CD14-positive monocyte (primary cell): ENCODE data around the gene ADIRF. TPM values are rescaled to one million over a fixed set of nuclear protein-coding genes. Genes with fewer than 3 reads are reported as not detected.

ENCODE experiments used
- DNase-seq, 3 donors: peaks; one replicate each; pipeline ENCODE4 v3.0.0-alpha.2; 2011 to 2022
- H2AFZ ChIP-seq: 2 replicates; pipeline ENCODE4 v1.6.0; 2012; ENCODE audit warnings: mild to moderate bottlenecking, low read depth, low read length, inconsistent platforms; ENCODE audit not compliant: insufficient read depth, poor library complexity, severe bottlenecking
- H3K27ac ChIP-seq, 2 donors: 1 replicate in 1 of 2; 2 replicates in 1 of 2; pipeline ENCODE4 v1.5.1; 2012 to 2013; ENCODE audit warnings: low read length in 2 of 2, control low read depth in 1 of 2, inconsistent platforms in 1 of 2, low read depth in 1 of 2, mild to moderate bottlenecking in 1 of 2
- H3K27me3 ChIP-seq, 2 donors: one replicate each; pipeline versions ENCODE4 v1.6.0 to v1.6.1; 2011 to 2013; ENCODE audit warnings: low read length in 2 of 2; ENCODE audit not compliant: control insufficient read depth in 2 of 2, insufficient read depth in 2 of 2
- H3K36me3 ChIP-seq, 2 donors: replicated peaks in 1 of 2; 1 replicate in 1 of 2; 2 replicates in 1 of 2; pipeline versions ENCODE4 v1.5.1 to v1.6.1; 2012 to 2013; ENCODE audit warnings: low read length in 2 of 2, control low read depth in 1 of 2, inconsistent platforms in 1 of 2, mild to moderate bottlenecking in 1 of 2; ENCODE audit not compliant: insufficient read depth in 2 of 2, control insufficient read depth in 1 of 2
- H3K4me1 ChIP-seq, 2 donors: 1 replicate in 1 of 2; 2 replicates in 1 of 2; pipeline versions ENCODE4 v1.5.1 to v1.6.1; 2012 to 2013; ENCODE audit warnings: low read length in 2 of 2, control low read depth in 1 of 2, inconsistent platforms in 1 of 2, mild to moderate bottlenecking in 1 of 2, moderate library complexity in 1 of 2; ENCODE audit not compliant: insufficient read depth in 2 of 2, control insufficient read depth in 1 of 2
- H3K4me2 ChIP-seq: replicated peaks from 2 replicates; pipeline ENCODE3; 2012; ENCODE audit warnings: low read length, moderate library complexity, mild to moderate bottlenecking; ENCODE audit not compliant: poor library complexity, severe bottlenecking; ENCODE audit errors: extremely low read depth
- H3K4me3 ChIP-seq, 3 experiments: fragments of 200-600 bp in 1 of 3; sonication (generic) in 1 of 3; replicated peaks in 1 of 3; 1 replicate in 2 of 3; 2 replicates in 1 of 3; pipeline ENCODE4 v1.5.1; 2011 to 2013; ENCODE audit warnings: low read length in 3 of 3, mild to moderate bottlenecking in 3 of 3, control low read depth in 2 of 3, low read depth in 2 of 3, inconsistent platforms in 1 of 3, moderate library complexity in 1 of 3
- H3K79me2 ChIP-seq: 2 replicates; pipeline ENCODE4 v1.6.0; 2012; ENCODE audit warnings: mild to moderate bottlenecking, control low read depth, inconsistent platforms, low read length, moderate library complexity; ENCODE audit not compliant: insufficient read depth
- H3K9ac ChIP-seq: 2 replicates; pipeline ENCODE4 v1.6.0; 2017; ENCODE audit warnings: low read length, mild to moderate bottlenecking; ENCODE audit not compliant: insufficient read depth, poor library complexity, severe bottlenecking
- H3K9me3 ChIP-seq, 2 donors: replicated peaks in 1 of 2; 1 replicate in 1 of 2; 2 replicates in 1 of 2; pipeline versions ENCODE4 v1.5.1 to v1.6.1; 2012 to 2013; ENCODE audit warnings: low read length in 2 of 2, control low read depth in 1 of 2; ENCODE audit not compliant: control insufficient read depth in 1 of 2, insufficient read depth in 1 of 2
- H4K20me1 ChIP-seq: 2 replicates; pipeline ENCODE4 v1.6.0; 2012; ENCODE audit warnings: mild to moderate bottlenecking, low read length, control low read depth, moderate library complexity; ENCODE audit not compliant: insufficient read depth
- H3K27ac Mint-ChIP-seq, 7 donors: one replicate each; pipeline ENCODE4 v1.8.0; 2020; ENCODE audit warnings: mild to moderate bottlenecking in 7 of 7, mixed read lengths in 7 of 7, moderate library complexity in 6 of 7, inconsistent platforms in 2 of 7
- H3K27me3 Mint-ChIP-seq, 3 donors: one replicate each; pipeline ENCODE4 v1.8.0; 2021 to 2022; ENCODE audit warnings: low read depth in 3 of 3, mild to moderate bottlenecking in 3 of 3, mixed read lengths in 3 of 3, moderate library complexity in 3 of 3, inconsistent platforms in 1 of 3
- H3K36me3 Mint-ChIP-seq, 2 donors: one replicate each; pipeline ENCODE4 v1.8.0; 2020; ENCODE audit warnings: mixed read lengths in 2 of 2, inconsistent platforms in 1 of 2, mild to moderate bottlenecking in 1 of 2
- H3K4me1 Mint-ChIP-seq: one replicate; pipeline ENCODE4 v1.8.0; 2020; ENCODE audit warnings: mild to moderate bottlenecking, mixed read lengths
- H3K4me3 Mint-ChIP-seq, 2 donors: one replicate each; pipeline ENCODE4 v1.8.0; 2020; ENCODE audit warnings: mild to moderate bottlenecking in 2 of 2, mixed read lengths in 2 of 2, moderate library complexity in 1 of 2
- H3K9me3 Mint-ChIP-seq, 7 donors: one replicate each; pipeline ENCODE4 v1.8.0; 2020 to 2022; ENCODE audit warnings: mixed read lengths in 7 of 7, mild to moderate bottlenecking in 6 of 7, moderate library complexity in 6 of 7, inconsistent platforms in 2 of 7
- WGBS: methylation state at CpG from one replicate; pipeline ENCODE4 v1.1.5; 2013; ENCODE audit warnings: missing lambda C conversion rate; ENCODE audit not compliant: insufficient coverage; 5-methylcytosine and 5-hydroxymethylcytosine counted together
- intact Hi-C, 2 donors: fragments of 100-400 bp; cut with micrococcal nuclease; formaldehyde crosslinking; loops; one replicate each; pipeline versions ENCODE4 v1.15.0 to v1.15.1; 2023
- polyA plus RNA-seq, 3 donors: library from polyadenylated mRNA; depleted of rRNA in 1 of 3; unstranded in 2 of 3; stranded (reverse) in 1 of 3; fragments of 300-500 nt in 2 of 3; fragments of >200 nt in 1 of 3; fragmentation: Illumina TruSeq in 2 of 3; gene quantifications; 1 replicate in 2 of 3; 2 replicates in 1 of 3; pipeline ENCODE4 v1.2.3, GENCODE V29; 2012 to 2021
- TF ChIP-seq, protein P1 (sequence below): fragments of 200-600 bp; IDR thresholded peaks from one replicate; pipeline ENCODE4 v1.8.0; 2022; ENCODE audit warnings: antibody characterized with exemption, mild to moderate bottlenecking

Gene ADIRF
- polyA plus RNA-seq, 3 donors = 0.19 TPM; not detected in 2

DNA sequence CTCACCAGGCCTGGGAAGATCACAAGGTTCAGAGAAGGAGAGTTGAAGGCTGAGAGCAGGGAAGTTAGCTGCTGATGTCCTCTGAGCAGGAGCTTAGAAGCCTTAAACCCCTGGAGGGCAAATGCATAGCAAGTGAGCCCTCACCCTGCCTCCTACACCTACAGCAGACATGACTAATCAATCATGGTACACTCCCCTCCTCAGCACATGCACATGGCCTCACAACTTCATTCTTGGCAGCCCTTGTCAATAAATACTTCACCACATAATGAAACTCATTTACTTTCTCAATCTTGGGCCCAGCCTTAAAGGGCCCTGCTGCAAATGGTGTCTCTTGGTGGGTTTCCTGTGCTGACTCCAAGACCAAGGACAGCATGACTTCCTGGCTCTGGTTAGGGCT is 23.8 kb upstream of the ADIRF start:
- Histone ChIP-seq H3K4me3 (no peak overlapping the region), H3K36me3 (no peaks in the 10 kb centered on the region), H3K4me2 (no peak overlapping the region), H3K4me1 (peaks cover 3 to 5% of the 10 kb centered on the region in 2 donors), H3K27ac (no peak overlapping the region), H4K20me1 (no peaks in the 10 kb centered on the region), H3K9ac (no peak overlapping the region), H3K9me3 (no peaks in the 10 kb centered on the region), H3K27me3 (no peaks in the 10 kb centered on the region), H3K79me2 (no peaks in the 10 kb centered on the region), H2AFZ (no peak overlapping the region)
- no peak for DNase-seq
- Mint-ChIP-seq H3K36me3 (no peaks in the 10 kb centered on the region), H3K27me3 (peaks cover 3 to 12% (median 4%) of the 10 kb centered on the region in 3 donors), H3K4me3 (no peak overlapping the region), H3K27ac (no peak overlapping the region), H3K9me3 (peaks cover 0 to 4% (median 2%) of the 10 kb centered on the region in 7 donors), H3K4me1 (no peaks in the 10 kb centered on the region)
- intact Hi-C loops = no loop called here
- TF ChIP-seq, protein P1, sequence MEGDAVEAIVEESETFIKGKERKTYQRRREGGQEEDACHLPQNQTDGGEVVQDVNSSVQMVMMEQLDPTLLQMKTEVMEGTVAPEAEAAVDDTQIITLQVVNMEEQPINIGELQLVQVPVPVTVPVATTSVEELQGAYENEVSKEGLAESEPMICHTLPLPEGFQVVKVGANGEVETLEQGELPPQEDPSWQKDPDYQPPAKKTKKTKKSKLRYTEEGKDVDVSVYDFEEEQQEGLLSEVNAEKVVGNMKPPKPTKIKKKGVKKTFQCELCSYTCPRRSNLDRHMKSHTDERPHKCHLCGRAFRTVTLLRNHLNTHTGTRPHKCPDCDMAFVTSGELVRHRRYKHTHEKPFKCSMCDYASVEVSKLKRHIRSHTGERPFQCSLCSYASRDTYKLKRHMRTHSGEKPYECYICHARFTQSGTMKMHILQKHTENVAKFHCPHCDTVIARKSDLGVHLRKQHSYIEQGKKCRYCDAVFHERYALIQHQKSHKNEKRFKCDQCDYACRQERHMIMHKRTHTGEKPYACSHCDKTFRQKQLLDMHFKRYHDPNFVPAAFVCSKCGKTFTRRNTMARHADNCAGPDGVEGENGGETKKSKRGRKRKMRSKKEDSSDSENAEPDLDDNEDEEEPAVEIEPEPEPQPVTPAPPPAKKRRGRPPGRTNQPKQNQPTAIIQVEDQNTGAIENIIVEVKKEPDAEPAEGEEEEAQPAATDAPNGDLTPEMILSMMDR = no peak

DNA sequence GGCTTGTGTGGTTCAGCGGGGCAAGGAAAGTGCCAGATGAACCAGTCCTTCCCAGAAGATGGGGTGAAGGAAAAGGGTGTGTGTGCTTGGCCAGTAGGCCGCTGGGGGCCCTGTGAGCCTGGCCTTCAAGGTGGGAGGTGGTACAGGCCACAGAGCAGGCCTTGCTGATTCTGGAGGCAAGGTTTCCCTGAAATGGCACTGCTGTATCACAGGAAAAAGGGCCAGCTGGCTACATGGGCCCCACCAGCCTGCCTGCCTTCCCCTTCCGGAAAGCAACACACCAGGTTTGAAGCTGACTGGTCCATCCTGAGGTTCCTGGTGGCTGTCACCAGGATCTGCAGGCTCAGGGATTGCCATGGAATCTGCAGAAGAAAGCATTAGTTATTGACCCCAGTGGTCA is 23.4 kb upstream of the ADIRF start:
- Mint-ChIP-seq H3K4me1 (no peaks in the 10 kb centered on the region), H3K9me3 (peaks cover 0 to 4% (median 2%) of the 10 kb centered on the region in 7 donors), H3K4me3 (no peak overlapping the region), H3K27me3 (peaks cover 3 to 12% (median 4%) of the 10 kb centered on the region in 3 donors), H3K27ac (peak overlapping the region in 2 of 7 donors; percentile 23 to 62), H3K36me3 (no peaks in the 10 kb centered on the region)
- Histone ChIP-seq H3K27me3 (no peaks in the 10 kb centered on the region), H3K9ac (no peak overlapping the region), H3K4me3 (no peak overlapping the region), H3K36me3 (no peaks in the 10 kb centered on the region), H2AFZ (no peak overlapping the region), H3K4me2 (no peak overlapping the region), H3K27ac (no peak overlapping the region), H3K9me3 (no peaks in the 10 kb centered on the region), H3K4me1 (peaks cover 0 to under 1% of the 10 kb centered on the region in 2 donors), H3K79me2 (no peaks in the 10 kb centered on the region), H4K20me1 (no peaks in the 10 kb centered on the region)
- intact Hi-C loops = no loop called here
- 100% methylated on average over 3 of the region's 3 CpGs for WGBS
- TF ChIP-seq, protein P1 = no peak
- no peak for DNase-seq
